K562 (cell line): ENCODE results near the gene PIK3C2G.

Experiments used
- ESRRA ChIP-seq: fragments of 450-650 bp; IDR thresholded peaks from 2 replicates; pipeline ENCODE4 v1.6.1; 2014; ENCODE audit warnings: low read depth, mild to moderate bottlenecking, moderate library complexity, borderline replicate concordance
- FOSL1 ChIP-seq: fragments of 200-800 bp; sonication (Bioruptor generic); conservative IDR thresholded peaks from 2 replicates; pipeline ENCODE4 v1.6.1; 2016; ENCODE audit warnings: missing genetic modification characterization, missing compliant biosample characterization
- NFIC ChIP-seq: fragments of 450-650 bp; IDR thresholded peaks from 2 replicates; pipeline ENCODE4 v1.6.1; 2017; ENCODE audit warnings: mild to moderate bottlenecking, inconsistent platforms
- TEAD4 ChIP-seq, 2 experiments: sonication (generic) in 1 of 2; formaldehyde crosslinking in 1 of 2; IDR thresholded peaks; 2 replicates each; pipeline versions ENCODE4 v1.6.1 to v1.8.0; 2012 to 2022; ENCODE audit warnings: borderline replicate concordance in 1 of 2, inconsistent platforms in 1 of 2, low read length in 1 of 2, mild to moderate bottlenecking in 1 of 2, missing genetic modification reagents in 1 of 2
- ZNF124 ChIP-seq: sonication (generic); formaldehyde crosslinking; IDR thresholded peaks from 2 replicates; pipeline ENCODE4 v1.8.1; 2022; ENCODE audit warnings: missing genetic modification reagents
- ZNF551 ChIP-seq: fragments of 250-450 bp; sonication (Bioruptor Pico); IDR thresholded peaks from 2 replicates; pipeline ENCODE4 v1.5.0; 2021; ENCODE audit warnings: mild to moderate bottlenecking, moderate library complexity
- TF ChIP-seq, protein P1 (sequence below): IDR thresholded peaks from 2 replicates; pipeline ENCODE4 v1.6.1; 2012; ENCODE audit warnings: low read depth, low read length, improper control_type of control experiment, borderline replicate concordance
- TF ChIP-seq, protein P2 (sequence below): fragments of 250-450 bp; sonication (Bioruptor Pico); IDR thresholded peaks from 2 replicates; pipeline ENCODE4 v1.5.0; 2021
- TF ChIP-seq, protein P3 (sequence below), 3 experiments: IDR thresholded peaks in 2 of 3; conservative IDR thresholded peaks in 1 of 3; 2 replicates each; pipeline ENCODE4 v1.5.1; 2011 to 2012; ENCODE audit warnings: low read length in 3 of 3, mild to moderate bottlenecking in 3 of 3, control low read depth in 2 of 3, improper control_type of control experiment in 1 of 3, inconsistent platforms in 1 of 3, low read depth in 1 of 3, mixed read lengths in 1 of 3, moderate library complexity in 1 of 3; ENCODE audit not compliant: insufficient read depth in 2 of 3

DNA sequence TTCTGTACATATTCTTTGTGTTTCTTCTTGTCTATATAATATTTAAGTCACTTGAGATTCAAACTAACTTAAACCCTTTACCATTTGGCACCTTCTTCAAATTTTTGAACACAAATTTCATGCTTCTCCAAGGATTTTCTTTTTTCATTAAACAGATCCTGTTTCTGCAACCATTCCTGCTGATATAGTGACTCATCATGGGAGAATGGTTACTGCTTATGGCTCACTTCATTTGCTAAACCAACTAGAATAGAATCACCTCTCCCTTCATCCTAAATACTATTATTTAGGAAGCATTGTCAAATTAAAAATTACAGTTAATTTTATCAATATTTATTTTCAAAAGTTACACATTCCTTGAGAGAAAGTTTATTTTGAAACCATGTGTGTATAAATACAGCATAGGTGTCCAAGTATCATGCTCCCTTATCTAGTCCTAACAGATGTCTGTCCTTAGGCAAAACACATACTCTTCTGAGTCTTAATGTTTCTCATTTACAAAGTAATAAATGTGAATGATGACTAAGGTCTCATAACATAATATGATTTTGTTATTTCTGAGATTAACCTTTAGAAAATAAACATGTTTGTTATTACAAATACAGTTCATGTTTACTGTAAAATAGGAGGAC lies 435.8 kb downstream of the PIK3C2G start:
- TF ChIP-seq, protein P1, sequence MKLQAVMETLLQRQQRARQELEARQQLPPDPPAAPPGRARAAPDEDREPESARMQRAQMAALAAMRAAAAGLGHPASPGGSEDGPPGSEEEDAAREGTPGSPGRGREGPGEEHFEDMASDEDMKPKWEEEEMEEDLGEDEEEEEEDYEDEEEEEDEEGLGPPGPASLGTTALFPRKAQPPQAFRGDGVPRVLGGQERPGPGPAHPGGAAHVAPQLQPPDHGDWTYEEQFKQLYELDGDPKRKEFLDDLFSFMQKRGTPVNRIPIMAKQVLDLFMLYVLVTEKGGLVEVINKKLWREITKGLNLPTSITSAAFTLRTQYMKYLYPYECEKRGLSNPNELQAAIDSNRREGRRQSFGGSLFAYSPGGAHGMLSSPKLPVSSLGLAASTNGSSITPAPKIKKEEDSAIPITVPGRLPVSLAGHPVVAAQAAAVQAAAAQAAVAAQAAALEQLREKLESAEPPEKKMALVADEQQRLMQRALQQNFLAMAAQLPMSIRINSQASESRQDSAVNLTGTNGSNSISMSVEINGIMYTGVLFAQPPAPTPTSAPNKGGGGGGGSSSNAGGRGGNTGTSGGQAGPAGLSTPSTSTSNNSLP = no peak
- TF ChIP-seq FOSL1 (tag) (no peak), TEAD4 (IDR thresholded peaks at IDR 0.05; ENCODE audit: low read length) (peak; percentile 66), TEAD4 (CRISPR knock-in tag; IDR thresholded peaks at IDR 0.05; ENCODE audit: borderline replicate concordance) (no peak), NFIC (no peak), ZNF124 (no peak), ESRRA (no peak), ZNF551 (CRISPR knock-in tag) (no peak)
- TF ChIP-seq, protein P2, sequence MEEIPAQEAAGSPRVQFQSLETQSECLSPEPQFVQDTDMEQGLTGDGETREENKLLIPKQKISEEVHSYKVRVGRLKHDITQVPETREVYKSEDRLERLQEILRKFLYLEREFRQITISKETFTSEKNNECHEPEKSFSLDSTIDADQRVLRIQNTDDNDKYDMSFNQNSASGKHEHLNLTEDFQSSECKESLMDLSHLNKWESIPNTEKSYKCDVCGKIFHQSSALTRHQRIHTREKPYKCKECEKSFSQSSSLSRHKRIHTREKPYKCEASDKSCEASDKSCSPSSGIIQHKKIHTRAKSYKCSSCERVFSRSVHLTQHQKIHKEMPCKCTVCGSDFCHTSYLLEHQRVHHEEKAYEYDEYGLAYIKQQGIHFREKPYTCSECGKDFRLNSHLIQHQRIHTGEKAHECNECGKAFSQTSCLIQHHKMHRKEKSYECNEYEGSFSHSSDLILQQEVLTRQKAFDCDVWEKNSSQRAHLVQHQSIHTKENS (CRISPR knock-in tag) = no peak
- TF ChIP-seq, protein P3, sequence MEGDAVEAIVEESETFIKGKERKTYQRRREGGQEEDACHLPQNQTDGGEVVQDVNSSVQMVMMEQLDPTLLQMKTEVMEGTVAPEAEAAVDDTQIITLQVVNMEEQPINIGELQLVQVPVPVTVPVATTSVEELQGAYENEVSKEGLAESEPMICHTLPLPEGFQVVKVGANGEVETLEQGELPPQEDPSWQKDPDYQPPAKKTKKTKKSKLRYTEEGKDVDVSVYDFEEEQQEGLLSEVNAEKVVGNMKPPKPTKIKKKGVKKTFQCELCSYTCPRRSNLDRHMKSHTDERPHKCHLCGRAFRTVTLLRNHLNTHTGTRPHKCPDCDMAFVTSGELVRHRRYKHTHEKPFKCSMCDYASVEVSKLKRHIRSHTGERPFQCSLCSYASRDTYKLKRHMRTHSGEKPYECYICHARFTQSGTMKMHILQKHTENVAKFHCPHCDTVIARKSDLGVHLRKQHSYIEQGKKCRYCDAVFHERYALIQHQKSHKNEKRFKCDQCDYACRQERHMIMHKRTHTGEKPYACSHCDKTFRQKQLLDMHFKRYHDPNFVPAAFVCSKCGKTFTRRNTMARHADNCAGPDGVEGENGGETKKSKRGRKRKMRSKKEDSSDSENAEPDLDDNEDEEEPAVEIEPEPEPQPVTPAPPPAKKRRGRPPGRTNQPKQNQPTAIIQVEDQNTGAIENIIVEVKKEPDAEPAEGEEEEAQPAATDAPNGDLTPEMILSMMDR (IDR thresholded peaks at IDR 0.05 in 2 of 3, conservative IDR thresholded peaks at IDR 0.05 in 1 of 3; ENCODE audit: insufficient read depth in 2 of 3, low read depth in 1 of 3, low read length in 3 of 3) = no peak
